ENCODE results near the gene FAM83G.
"Not testable (repeated sequence)": the region's sequence is repeated elsewhere in the genome, so short reads cannot be mapped to it uniquely, and the experiment has no call there.

Gene FAM83G

GRCh38 chr17:19031729-19032128, 27.2 kb upstream of the FAM83G start:
- not testable (repeated sequence) for H3K4me3 ChIP-seq (ENCODE audit: low read length, poor library complexity, severe bottlenecking); H3K36me3 ChIP-seq (ENCODE audit: insufficient read depth, low read length); H2AFZ ChIP-seq (ENCODE audit: low read length); H4K20me1 ChIP-seq (ENCODE audit: insufficient read depth, low read length, poor library complexity, severe bottlenecking); H3K27me3 ChIP-seq (ENCODE audit: insufficient read depth, low read length, poor library complexity, severe bottlenecking); H3F3A ChIP-seq (ENCODE audit: low read depth); H3K9me3 ChIP-seq (ENCODE audit: insufficient read depth, low read depth, low read length); H3K9me2 ChIP-seq (replicated peaks; ENCODE audit: low read depth, low read length); H3K4me2 ChIP-seq (ENCODE audit: low read depth, low read length, poor library complexity, severe bottlenecking); H3K9ac ChIP-seq (ENCODE audit: low read depth, low read length, poor library complexity, severe bottlenecking); H3K4me1 ChIP-seq (ENCODE audit: insufficient read depth, low read length, poor library complexity, severe bottlenecking); H3K79me2 ChIP-seq (ENCODE audit: insufficient read depth, low read length)

- H3K4me2 ChIP-seq (ENCODE audit: low read depth, low read length, poor library complexity, severe bottlenecking); H4K20me1 ChIP-seq (ENCODE audit: insufficient read depth, low read length, poor library complexity, severe bottlenecking); H3K9me2 ChIP-seq (replicated peaks; ENCODE audit: low read depth, low read length); H3K36me3 ChIP-seq (ENCODE audit: insufficient read depth, low read length); H3K4me1 ChIP-seq (ENCODE audit: insufficient read depth, low read length, poor library complexity, severe bottlenecking); H3K79me2 ChIP-seq (ENCODE audit: insufficient read depth, low read length); H3K9me3 ChIP-seq (ENCODE audit: insufficient read depth, low read depth, low read length); H3F3A ChIP-seq (ENCODE audit: low read depth); H3K4me3 ChIP-seq (ENCODE audit: low read length, poor library complexity, severe bottlenecking); H3K9ac ChIP-seq (ENCODE audit: low read depth, low read length, poor library complexity, severe bottlenecking); H3K27me3 ChIP-seq (ENCODE audit: insufficient read depth, low read length, poor library complexity, severe bottlenecking); H2AFZ ChIP-seq (ENCODE audit: low read length): not testable (repeated sequence)
Observed at GRCh38 chr17:19030771-19031449, 26.3 kb upstream of the FAM83G start.

GRCh38 chr17:19029740-19030139, 25.2 kb upstream of the FAM83G start:
- not testable (repeated sequence) for H2AFZ ChIP-seq (ENCODE audit: low read length); H3K4me1 ChIP-seq (ENCODE audit: insufficient read depth, low read length, poor library complexity, severe bottlenecking); H3K4me3 ChIP-seq (ENCODE audit: low read length, poor library complexity, severe bottlenecking); H3K9me3 ChIP-seq (ENCODE audit: insufficient read depth, low read depth, low read length); H3K4me2 ChIP-seq (ENCODE audit: low read depth, low read length, poor library complexity, severe bottlenecking); H3K27me3 ChIP-seq (ENCODE audit: insufficient read depth, low read length, poor library complexity, severe bottlenecking); H3K9ac ChIP-seq (ENCODE audit: low read depth, low read length, poor library complexity, severe bottlenecking); H3K79me2 ChIP-seq (ENCODE audit: insufficient read depth, low read length); H3K36me3 ChIP-seq (ENCODE audit: insufficient read depth, low read length); H3K9me2 ChIP-seq (replicated peaks; ENCODE audit: low read depth, low read length); H3F3A ChIP-seq (ENCODE audit: low read depth); H4K20me1 ChIP-seq (ENCODE audit: insufficient read depth, low read length, poor library complexity, severe bottlenecking)

- not testable (repeated sequence) for H3K4me1 ChIP-seq (ENCODE audit: insufficient read depth, low read length, poor library complexity, severe bottlenecking); H3F3A ChIP-seq (ENCODE audit: low read depth); H3K9ac ChIP-seq (ENCODE audit: low read depth, low read length, poor library complexity, severe bottlenecking); H3K36me3 ChIP-seq (ENCODE audit: insufficient read depth, low read length); H3K9me3 ChIP-seq (ENCODE audit: insufficient read depth, low read depth, low read length); H3K4me3 ChIP-seq (ENCODE audit: low read length, poor library complexity, severe bottlenecking); H2AFZ ChIP-seq (ENCODE audit: low read length); H4K20me1 ChIP-seq (ENCODE audit: insufficient read depth, low read length, poor library complexity, severe bottlenecking); H3K27me3 ChIP-seq (ENCODE audit: insufficient read depth, low read length, poor library complexity, severe bottlenecking); H3K79me2 ChIP-seq (ENCODE audit: insufficient read depth, low read length); H3K4me2 ChIP-seq (ENCODE audit: low read depth, low read length, poor library complexity, severe bottlenecking); H3K9me2 ChIP-seq (replicated peaks; ENCODE audit: low read depth, low read length)
Observed at GRCh38 chr17:19028671-19029070, 24.1 kb upstream of the FAM83G start.

- Histone ChIP-seq H2AFZ (ENCODE audit: low read length) (no peak overlapping the region), H3K4me1 (ENCODE audit: insufficient read depth, low read length, poor library complexity, severe bottlenecking) (no peaks in the 10 kb centered on the region), H3K4me3 (ENCODE audit: low read length, poor library complexity, severe bottlenecking) (no peak overlapping the region), H3K79me2 (ENCODE audit: insufficient read depth, low read length) (no peaks in the 10 kb centered on the region), H4K20me1 (ENCODE audit: insufficient read depth, low read length, poor library complexity, severe bottlenecking) (no peaks in the 10 kb centered on the region), H3K9me3 (ENCODE audit: insufficient read depth, low read depth, low read length) (no peaks in the 10 kb centered on the region), H3F3A (ENCODE audit: low read depth) (no peaks in the 10 kb centered on the region), H3K36me3 (ENCODE audit: insufficient read depth, low read length) (peaks cover 20% of the 10 kb centered on the region; the same call in 1 of the 2 replicates), H3K4me2 (ENCODE audit: low read depth, low read length, poor library complexity, severe bottlenecking) (no peak overlapping the region), H3K27me3 (ENCODE audit: insufficient read depth, low read length, poor library complexity, severe bottlenecking) (no peaks in the 10 kb centered on the region), H3K9ac (ENCODE audit: low read depth, low read length, poor library complexity, severe bottlenecking) (no peak overlapping the region), H3K9me2 (replicated peaks; ENCODE audit: low read depth, low read length) (no peaks in the 10 kb centered on the region)
- no peak for TF ChIP-seq CTCF (conservative IDR thresholded peaks at IDR 0.05; ENCODE audit: low read length)
- no peak for TF ChIP-seq EZH2phosphoT487 (IDR thresholded peaks at IDR 0.05; ENCODE audit: borderline replicate concordance)
Observed at GRCh38 chr17:19024101-19025078, 19.8 kb upstream of the FAM83G start.

Data from Loucy (cell line).